HG03066 (cell line): ENCODE data around the gene TH.
"Not testable (repeated sequence)": the region's sequence is repeated elsewhere in the genome, so short reads cannot be mapped to it uniquely, and the experiment has no call there.

Source experiments
- ATAC-seq: cut with Tn5 transposase; IDR thresholded peaks from one replicate; pipeline ENCODE4 v1.9.1; 2021; ENCODE audit warnings: low read depth; ENCODE audit not compliant: unreplicated experiment

The TH gene

DNA sequence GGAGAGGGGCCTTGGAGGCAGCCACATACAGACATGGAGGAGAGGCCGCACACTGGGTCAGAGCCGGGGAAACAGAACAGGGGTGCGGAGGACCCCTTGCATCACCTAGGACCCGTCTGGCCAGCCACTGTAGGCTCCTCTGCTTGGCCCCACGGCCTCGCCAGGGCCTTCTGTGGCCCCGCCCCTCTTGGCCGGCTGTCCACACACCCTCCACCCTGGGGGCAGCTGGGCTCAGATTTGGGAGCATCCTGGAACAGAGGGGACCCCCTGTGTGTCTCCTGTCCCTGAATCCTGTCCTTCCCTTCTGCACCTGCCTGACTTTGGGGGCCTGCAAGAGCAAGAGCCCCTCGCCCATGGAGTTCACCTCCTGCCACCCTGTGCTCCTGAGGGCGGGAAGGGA is 7.9 kb upstream of the TH start:
- ATAC-seq, result no peak

DNA sequence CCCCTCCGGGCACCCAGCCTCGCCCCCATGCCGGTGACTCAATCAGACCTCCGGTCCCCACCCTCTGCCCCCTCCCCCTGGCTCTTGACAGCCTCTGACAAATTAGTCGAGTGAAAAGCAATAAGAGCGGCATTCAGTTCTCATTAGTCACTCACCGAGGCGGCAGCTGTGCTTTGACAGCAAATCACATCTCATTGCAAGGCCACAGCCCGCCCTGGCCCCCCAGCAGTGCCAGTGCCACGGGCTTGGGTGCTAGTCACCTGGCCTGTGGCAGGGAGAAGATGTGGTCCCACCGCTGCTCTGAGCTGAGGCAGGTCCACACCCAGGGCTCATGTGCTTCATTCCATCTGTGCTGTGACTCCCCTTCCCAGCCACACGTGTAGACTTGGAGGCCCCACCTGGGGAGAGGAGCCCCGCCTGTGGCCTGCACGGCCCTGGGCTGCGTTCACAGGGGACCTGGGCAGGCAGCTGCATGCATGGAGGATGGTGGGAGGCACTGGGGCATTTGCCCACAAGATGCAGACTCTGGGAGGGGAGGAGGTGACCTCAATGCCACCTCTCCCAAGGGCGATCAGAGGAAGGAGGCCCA is 7.4 kb upstream of the TH start:
- no peak for ATAC-seq

DNA sequence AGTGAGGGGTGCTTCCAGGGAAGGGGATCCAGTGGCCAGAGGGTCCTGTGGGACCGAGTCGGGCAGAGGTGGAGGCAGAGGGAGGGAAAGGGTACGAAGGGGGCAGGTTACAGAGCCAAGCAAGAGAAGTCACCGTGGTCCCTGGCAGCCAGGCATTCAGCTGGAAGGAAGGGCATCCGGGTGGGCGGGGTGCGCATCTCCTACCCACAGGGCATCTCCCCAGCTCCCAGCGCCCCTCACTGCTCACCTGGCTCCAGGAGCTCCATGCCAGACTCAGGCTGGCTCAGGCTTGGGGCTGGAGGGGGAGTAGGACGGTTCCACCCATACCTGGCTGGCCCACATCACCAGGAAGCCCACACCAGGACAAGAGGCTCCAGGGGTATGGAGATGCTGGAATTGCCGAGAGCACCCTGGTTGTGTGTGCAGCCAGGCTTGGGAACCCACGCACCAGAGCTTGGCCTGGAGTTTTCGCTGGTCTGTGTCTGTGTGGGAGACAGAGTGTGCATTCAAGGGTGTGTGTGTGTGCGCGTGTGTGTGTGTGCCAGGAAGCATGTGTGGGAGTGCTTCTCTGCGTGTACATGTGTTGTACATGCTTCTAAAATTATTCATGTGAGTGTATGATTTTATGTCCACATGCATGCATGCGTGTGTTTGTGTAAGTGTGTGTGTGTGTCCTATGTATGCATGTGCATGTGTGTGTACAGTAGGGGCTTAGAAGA is 6.6 kb upstream of the TH start:
- ATAC-seq, result not testable (repeated sequence)

DNA sequence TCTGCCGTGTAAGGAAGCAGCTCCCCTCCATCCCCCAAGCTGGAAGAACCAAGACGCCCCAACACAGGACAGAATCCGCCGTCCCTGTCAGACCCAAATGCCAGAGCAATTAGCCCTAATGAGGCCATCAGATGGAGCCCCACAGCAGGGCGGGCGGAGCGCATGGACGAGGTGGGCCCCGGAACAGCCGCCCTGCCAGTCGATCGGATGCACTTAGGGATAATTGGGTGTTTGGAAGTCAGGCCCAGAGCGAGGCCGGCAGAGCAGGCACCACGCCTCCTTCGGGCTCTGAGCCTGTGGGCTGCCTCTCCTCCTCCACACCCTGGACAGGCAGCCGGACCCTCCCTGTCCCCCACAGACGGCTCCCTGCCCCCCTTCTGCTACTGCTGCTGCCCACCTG is 5.5 kb upstream of the TH start:
- ATAC-seq, result no peak

DNA sequence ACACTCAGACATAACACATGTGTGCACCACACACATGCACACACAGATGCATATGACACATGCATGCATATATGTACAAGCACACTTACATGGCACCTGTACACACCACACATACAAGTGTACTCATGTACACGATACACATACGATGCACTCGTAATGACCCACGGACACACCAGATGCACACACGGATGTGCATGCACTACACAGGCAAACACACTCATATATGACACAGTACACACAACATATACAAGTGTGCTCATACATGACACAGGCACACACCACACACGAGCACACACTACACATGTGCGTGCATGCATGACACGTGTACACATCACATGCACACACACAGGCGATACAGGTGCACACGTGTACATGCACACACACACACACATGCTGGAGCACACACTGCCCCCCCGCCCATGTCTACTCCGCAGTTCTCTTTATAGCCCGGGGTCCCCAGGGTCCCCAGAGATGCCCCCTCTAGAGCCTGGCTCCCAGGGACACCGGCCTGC is 4.8 kb upstream of the TH start:
- ATAC-seq, result no peak

DNA sequence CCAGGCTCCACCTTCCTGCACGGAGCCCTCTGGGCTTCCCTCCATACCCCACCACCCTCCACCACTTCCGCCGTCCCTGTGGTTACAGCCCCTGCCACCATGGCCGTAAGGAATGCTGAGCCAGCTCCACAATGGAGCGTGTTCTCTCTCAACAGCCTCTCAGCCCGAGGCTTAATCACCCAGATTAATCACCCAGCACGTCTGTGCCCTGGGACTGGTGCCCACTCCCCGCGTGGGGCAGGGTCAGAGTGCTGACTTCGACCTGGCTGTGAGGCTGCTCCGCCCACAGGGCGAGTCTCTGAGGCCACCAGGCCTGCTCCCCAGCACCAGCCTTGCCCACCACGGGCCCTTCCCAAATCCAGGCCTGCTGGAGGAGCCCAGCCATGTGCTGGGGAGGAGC is 4.0 kb upstream of the TH start:
- no peak for ATAC-seq

DNA sequence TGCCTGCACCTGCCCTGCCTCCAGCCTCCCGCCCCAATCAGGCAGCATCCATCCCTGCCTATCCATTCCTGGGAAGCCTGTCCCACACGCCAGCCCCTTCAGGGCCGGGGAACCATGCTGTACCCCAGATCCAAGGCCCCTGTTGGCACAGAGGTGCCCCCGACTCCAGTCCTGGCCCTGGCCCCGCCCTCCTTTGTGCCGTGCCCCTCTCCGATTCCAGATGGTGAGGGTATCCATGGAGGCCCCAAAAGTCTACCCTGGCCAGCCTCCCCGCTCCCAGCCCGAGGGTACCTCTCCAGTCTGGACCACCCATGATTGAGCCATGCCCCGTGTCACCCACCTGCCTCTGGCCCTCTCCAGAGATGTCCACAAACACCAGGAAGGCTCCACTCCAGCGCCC is 2.7 kb upstream of the TH start:
- ATAC-seq, result no peak

DNA sequence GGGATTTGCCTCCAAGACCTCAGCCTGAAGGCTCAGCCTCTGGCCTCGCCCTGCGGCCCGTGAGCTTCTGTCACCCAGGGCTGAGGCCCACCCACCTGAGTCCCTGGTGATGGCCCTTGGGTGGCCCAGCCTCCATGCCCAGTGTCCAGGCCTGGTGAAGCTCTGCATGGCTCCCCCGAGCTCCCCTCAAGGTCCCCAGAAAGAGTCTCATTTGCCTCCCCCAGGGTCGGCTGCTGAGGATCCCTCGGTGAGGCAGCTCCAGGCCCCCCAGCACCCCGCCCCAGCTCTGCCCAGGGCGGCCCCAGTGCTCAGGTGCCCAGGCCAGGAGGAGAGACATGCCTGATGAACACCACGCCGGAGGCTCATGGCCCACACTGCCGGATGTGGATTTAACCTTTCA is 2.1 kb upstream of the TH start:
- ATAC-seq, result no peak

DNA sequence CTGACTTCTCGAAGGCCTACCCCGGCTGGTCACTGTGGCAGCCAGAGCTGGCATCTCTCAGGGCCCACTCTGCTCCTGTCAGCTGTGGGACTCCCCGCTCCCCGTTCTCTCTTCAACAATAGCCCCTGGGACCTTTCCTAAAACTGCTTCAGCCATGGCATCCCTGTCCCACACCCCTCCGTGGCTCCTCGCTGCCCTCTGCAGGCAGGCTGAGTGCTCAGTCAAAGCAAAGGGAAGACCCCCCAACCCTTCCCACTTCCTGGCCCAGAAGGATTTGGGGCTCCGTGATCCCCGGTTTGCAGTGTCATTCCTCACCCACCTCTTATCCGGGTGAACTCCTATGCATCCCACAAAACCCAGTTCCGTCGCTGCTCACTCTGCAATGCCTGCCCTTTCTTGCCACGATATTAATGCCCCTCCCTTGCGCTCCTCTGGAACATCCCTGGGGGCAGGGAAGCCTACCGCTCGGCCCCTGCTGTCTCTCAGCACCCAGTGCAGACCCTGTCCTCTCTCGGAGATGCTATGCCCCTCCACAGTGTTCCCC is 1.6 kb upstream of the TH start:
- ATAC-seq, result no peak

DNA sequence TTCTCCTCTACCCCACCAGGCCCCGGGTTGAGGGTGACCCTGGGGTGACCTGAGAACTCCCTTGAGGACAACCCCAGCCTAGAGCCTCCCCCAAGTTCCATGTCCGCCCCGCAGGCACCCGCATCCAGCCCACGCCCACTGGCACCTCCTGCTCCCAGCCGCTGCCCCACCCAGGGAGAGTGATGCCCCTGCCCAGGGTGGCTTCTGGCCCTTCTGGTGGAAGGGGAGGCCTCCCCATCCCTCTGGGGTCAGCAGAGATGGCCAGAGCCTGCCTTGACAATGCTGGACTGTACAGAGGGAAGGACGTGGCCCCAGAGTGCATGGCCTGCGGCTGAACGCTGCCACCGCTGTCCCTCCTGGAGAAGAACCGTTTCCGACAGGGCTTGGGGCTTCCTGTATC is 1.1 kb upstream of the TH start:
- ATAC-seq, result no peak

DNA sequence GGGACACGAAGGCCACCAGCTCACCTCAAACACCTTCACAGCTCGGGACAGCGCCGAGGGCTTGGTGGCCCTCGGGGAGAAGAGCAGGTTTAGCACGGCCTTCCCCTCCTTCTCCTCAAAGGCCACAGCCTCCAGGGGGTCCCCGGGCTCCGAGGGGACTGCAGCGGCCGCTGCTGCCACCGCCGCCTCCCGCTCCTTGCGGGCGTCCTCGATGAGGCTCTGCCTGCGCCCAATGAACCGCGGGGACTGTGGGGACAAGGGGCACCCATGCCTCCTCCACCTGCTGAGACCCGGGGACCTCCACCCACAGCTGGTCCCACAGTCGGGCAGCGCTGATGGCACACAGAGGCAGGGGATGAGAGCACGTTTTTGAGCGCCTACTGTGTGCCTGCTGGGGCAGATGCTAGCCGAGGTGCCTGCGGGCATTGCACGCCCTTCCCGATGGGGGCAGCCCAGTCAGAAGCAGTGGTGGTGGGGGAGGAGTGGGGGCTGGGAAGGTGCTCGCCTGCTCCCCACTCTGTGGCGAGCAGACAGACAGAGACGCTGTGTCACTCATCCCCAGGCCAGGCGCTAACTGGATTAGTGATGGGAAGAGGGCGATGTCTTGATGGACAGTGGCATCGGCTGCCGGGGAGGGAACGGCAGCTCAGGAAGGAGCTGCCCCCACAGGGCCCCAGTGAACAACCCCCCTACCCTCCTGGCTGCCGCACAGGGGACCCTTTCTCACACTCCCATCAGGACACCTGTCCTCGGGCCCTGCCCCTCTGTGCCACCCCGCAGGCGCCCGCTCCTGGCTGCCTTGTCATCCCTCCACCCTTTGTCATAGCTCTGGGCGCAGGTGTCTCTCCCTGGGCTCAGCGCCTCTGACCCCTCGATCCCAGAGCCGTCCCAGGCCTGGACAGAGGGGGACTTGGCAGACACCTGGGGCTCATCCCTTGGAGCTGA is 1.7 kb downstream of the TH start:
- no peak for ATAC-seq

DNA sequence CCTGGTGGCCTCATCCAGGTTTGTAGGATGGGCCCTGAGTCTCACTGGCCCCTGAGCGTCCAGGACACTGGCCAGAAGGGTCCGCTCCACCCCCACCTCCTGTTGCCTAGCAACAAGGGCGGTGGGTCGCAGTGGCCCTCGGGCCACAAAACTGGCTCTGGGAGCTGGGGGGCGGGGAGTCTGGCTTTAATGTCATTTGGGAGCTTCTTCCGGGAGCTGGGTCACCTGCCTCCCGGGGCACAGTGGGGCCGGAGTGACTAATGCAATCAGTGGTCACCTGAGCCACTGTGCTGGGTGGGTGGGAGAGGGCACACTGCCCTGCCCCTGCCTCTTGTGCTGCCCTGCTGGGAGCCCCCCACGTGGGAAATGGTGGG is 2.6 kb downstream of the TH start:
- no peak for ATAC-seq

DNA sequence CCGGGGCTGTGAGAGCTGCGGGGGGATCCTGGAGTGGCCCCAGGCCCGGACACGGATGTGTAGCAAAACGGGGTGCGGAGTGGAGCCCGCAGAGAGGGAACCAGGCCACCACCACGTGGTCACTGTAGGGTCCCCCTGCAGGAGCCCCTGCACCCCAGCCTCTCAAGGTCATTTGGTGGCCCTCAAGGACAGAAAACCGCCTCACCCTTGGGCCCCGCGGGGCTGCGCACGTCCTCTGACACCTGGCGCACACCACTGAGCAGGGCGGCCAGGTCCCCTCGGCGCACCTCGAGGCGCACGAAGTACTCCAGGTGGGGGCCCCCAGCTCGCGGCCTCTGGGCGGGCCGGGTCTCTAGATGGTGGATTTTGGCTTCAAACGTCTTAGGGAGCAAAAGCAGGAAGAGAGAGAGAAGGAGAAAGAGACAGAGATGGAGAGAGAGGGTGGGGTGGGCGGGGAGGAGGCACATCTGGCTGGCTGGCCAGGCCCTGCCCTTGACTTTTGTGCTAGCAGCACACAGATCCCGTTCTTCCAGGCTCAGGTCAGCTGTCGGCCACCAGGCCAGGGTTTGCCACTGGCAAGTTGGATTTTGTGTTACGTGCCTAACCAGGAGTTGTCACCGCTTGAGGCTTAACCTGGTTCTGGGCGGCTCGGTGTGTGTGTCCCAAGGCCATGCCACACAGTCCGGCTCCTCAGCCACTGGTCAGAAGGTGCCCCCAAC is 3.2 kb downstream of the TH start:
- ATAC-seq, result no peak

DNA sequence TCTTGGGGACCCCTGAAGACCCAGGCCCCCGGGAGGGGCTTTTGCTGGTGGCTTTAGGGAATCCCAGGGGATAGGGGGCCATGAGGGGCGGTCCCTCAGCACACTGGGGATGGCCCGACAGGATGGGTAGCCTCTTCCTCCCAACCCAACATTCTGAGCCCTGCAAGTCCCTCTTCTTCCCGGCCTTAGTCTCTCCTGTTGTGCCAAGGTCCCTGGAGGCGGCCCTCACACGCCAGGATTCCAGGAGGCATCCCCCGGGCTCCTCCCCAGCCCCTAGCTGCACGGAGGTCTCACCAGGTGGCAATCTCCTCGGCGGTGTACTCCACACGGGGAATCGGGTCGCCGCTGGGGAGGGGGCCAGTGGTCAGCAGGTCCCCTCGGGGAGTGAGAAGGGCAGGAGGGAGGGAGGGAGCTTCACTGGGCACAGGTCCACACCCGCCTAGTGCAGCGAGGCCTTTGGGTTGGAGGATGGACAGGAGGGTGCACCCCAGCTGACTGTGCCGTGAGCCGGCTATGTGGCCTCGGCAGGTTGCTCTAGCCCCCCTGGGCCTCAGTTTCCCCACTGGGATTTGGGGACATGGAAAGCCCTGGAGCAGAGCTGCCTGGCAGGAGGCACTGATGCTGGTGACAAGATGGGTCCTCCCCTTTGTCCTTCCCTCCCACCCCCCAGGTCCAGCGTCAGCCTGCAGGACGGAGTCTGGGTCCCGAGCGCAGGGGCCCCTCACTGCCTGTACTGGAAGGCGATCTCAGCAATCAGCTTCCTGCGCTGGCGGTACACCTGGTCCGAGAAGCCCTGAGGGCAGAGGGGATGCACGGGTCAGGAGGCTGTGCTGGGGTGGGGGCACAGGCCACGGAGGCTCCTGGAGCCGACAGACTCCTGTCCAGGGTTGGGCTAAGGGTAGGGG is 4.2 kb downstream of the TH start:
- no peak for ATAC-seq

DNA sequence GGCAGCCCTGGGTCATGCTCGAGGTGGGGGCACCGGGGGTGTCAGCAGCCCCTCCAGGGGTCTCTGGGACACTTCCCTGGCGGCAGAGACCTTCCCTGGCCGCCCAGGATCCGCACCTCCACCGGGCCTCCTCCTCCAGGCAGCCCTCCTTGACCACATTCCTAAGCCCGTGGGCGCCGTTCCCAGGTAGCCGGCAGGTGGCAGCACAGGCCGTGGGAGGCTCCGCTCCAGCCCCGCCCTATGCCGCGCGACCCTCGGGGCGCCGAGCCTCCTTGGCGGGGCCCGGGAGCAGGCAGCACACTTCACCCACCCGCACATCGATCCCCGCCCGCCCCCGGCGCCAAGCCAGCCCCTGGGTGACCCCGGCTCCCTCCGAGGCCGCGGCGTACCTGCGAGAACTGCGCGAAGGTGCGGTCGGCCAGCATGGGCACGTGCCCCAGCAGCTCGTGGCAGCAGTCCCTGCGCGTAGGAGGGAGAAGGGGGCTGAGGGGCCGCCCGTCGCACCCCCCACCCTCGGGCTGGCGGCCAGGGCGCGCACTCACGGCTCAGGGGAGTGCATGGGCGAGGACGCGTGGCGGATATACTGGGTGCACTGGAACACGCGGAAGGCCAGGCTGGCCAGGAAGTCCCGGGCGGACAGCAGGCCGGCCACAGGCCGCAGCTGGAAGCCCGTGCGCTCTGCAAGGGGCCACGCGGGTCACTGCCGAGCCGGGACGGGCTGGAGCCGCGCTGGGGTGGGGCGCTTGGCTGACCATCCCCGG is 5.3 kb downstream of the TH start:
- no peak for ATAC-seq

DNA sequence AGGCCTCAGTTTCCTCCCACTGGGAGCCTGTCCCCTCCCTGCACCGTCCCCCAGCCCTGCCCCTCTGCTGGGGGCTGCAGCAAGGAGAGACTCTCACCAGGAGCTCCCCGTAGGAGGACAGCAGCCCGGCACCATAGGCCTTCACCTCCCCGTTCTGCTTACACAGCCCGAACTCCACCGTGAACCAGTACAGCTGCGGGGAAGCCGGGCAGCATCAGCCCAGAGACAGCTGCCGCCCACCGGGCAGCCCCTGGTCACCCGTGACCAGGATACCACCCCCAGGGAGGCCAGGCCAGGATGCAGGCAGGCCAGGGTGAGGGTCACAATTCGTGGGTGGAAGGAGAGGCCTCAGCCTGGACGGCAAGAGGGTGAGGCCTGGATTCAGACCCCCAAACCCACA is 6.0 kb downstream of the TH start:
- ATAC-seq, result no peak

DNA sequence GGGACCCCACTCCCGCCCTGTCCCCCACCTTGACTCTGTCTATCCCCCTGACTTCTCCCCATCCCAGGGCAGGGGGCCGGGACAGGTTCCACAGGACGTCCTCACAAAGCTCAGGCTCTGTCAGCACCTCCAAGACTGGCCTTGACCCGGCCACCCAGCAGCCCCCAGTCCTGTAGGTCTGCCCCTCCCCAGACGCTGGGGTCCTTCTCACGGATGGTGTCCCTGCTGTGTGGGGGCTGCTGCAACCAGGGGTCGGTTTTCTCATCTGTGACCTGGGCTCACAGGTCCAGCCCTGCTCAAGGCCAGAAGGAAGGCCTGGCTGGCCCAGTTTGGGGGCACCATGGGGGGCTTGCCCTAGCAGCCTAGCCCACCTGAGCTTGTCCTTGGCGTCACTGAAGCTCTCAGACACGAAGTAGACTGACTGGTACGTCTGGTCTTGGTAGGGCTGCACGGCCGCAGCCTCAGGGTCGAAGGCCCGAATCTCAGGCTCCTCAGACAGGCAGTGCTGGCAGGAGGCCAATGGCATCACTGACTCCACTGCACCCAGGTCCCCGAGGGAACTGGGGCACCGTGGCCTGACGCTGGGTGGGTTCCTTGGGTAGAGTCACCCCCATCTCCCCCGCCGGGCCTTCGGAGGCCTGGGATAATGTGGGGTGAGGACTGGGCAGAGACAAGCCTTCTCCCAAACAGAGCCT is 6.6 kb downstream of the TH start:
- ATAC-seq, result no peak

DNA sequence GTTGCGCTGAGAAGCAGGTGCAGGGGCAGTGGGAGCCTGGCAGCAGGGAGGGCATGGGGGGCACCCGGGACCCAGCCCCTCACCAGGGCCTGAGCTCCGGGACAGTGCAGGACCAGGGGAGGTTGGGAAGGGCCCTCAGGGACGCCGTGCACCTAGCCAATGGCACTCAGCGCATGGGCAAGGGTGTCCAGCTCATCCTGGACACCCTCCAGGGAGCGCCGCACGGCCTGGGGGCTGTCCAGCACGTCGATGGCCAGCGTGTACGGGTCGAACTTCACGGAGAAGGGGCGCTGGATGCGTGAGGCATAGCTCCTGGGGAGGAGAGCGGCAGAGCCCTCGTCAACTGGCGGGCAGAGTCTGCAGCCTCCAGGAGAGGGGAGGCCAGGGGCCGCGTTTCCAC is 7.5 kb downstream of the TH start:
- no peak for ATAC-seq
